K562 (cell line): ENCODE results near the gene ME3. TPM values are rescaled to one million over a fixed set of nuclear protein-coding genes. Genes with fewer than 3 reads are reported as not detected.

Experiments
- ASH1L ChIP-seq: fragments of 450-650 bp; IDR thresholded peaks from 2 replicates; pipeline ENCODE4 v1.6.1; 2018; ENCODE audit warnings: borderline replicate concordance, mild to moderate bottlenecking, low read depth; ENCODE audit not compliant: partially characterized antibody
- CBFA2T3 ChIP-seq: fragments of 450-650 bp; IDR thresholded peaks from 2 replicates; pipeline ENCODE4 v1.6.1; 2017
- CBX5 ChIP-seq: IDR thresholded peaks from 2 replicates; pipeline ENCODE4 v1.6.1; 2014; ENCODE audit warnings: low read depth, borderline replicate concordance
- E4F1 ChIP-seq: fragments of 250-450 bp; sonication (Bioruptor Pico); IDR thresholded peaks from 2 replicates; pipeline ENCODE4 v1.5.0; 2021; ENCODE audit warnings: mild to moderate bottlenecking, borderline replicate concordance
- EGR1 ChIP-seq: fragments of 450-650 bp; conservative IDR thresholded peaks from 2 replicates; pipeline ENCODE4 v1.6.1; 2017; ENCODE audit warnings: mild to moderate bottlenecking
- EHMT2 ChIP-seq: fragments of 450-650 bp; IDR thresholded peaks from 2 replicates; pipeline ENCODE4 v1.6.1; 2018; ENCODE audit warnings: antibody characterized with exemption
- FOXJ3 ChIP-seq: sonication (generic); formaldehyde crosslinking; IDR thresholded peaks from 2 replicates; pipeline ENCODE4 v1.4.0; 2020; ENCODE audit warnings: mild to moderate bottlenecking, missing genetic modification reagents
- FOXK1 ChIP-seq: sonication (generic); formaldehyde crosslinking; IDR thresholded peaks from 2 replicates; pipeline ENCODE4 v1.8.0; 2022; ENCODE audit warnings: missing genetic modification reagents, mild to moderate bottlenecking, borderline replicate concordance
- HDAC2 ChIP-seq: fragments of 450-650 bp; IDR thresholded peaks from 2 replicates; pipeline ENCODE4 v1.6.1; 2016; ENCODE audit warnings: mild to moderate bottlenecking
- HDAC3 ChIP-seq: fragments of 450-650 bp; IDR thresholded peaks from 2 replicates; pipeline ENCODE4 v1.6.1; 2018; ENCODE audit warnings: borderline replicate concordance, mild to moderate bottlenecking, moderate library complexity; ENCODE audit not compliant: partially characterized antibody
- MAFF ChIP-seq: IDR thresholded peaks from 2 replicates; pipeline ENCODE4 v1.6.1; 2012; ENCODE audit warnings: low read length, improper control_type of control experiment
- MEIS2 ChIP-seq: fragments of 450-650 bp; IDR thresholded peaks from 2 replicates; pipeline ENCODE4 v1.6.1; 2014; ENCODE audit warnings: mild to moderate bottlenecking; ENCODE audit not compliant: partially characterized antibody
- MITF ChIP-seq: IDR thresholded peaks from 2 replicates; pipeline ENCODE4 v1.6.1; 2014; ENCODE audit warnings: antibody characterized with exemption
- NBN ChIP-seq: fragments of 450-650 bp; IDR thresholded peaks from 2 replicates; pipeline ENCODE4 v1.6.1; 2016; ENCODE audit warnings: low read depth, mild to moderate bottlenecking
- NCOA1 ChIP-seq: fragments of 450-650 bp; IDR thresholded peaks from 2 replicates; pipeline ENCODE4 v1.6.1; 2016; ENCODE audit warnings: low read depth
- NFYB ChIP-seq: IDR thresholded peaks from 2 replicates; pipeline ENCODE4 v1.6.1; 2011; ENCODE audit warnings: mild to moderate bottlenecking, moderate library complexity; ENCODE audit not compliant: insufficient read length; ENCODE audit errors: extremely low read depth
- POLR2AphosphoS2 ChIP-seq: IDR thresholded peaks from 2 replicates; pipeline ENCODE4 v1.6.1; 2012; ENCODE audit warnings: low read length, improper control_type of control experiment
- RBM22 ChIP-seq: fragments of 200-400 bp; formaldehyde crosslinking; IDR thresholded peaks from 2 replicates; pipeline ENCODE4 v1.6.1; 2018; ENCODE audit warnings: low read length, low read depth; ENCODE audit not compliant: poor library complexity, severe bottlenecking
- SMARCE1 ChIP-seq: fragments of 450-650 bp; IDR thresholded peaks from 2 replicates; pipeline ENCODE4 v1.7.1; 2016; ENCODE audit warnings: mild to moderate bottlenecking
- STAT5A ChIP-seq: IDR thresholded peaks from 2 replicates; pipeline ENCODE4 v1.6.1; 2012; ENCODE audit warnings: low read length, inconsistent platforms, borderline replicate concordance
- ZNF449 ChIP-seq: fragments of 250-450 bp; sonication (Bioruptor Pico); IDR thresholded peaks from 2 replicates; pipeline ENCODE4 v1.8.0; 2022; ENCODE audit warnings: moderate library complexity, mild to moderate bottlenecking, inconsistent platforms
- ZNF75A ChIP-seq: fragments of 450-650 bp; formaldehyde crosslinking; IDR thresholded peaks from 2 replicates; pipeline ENCODE4 v1.4.0; 2020; ENCODE audit warnings: mild to moderate bottlenecking
- polyA plus RNA-seq, 8 experiments: library from polyadenylated mRNA; depleted of rRNA in 4 of 8; stranded (reverse) in 5 of 8; unstranded in 3 of 8; fragments of >200 nt; fragmentation: Nextera tagmentation in 2 of 8; fragmentation: Illumina TruSeq in 1 of 8; extraction: Ambion mirVana in 2 of 8; extraction: Trizol in 1 of 8; gene quantifications; 2 replicates each; pipeline versions ENCODE4 v1.2.1 to v1.2.3, GENCODE V29; 2011 to 2014; ENCODE audit warnings: inconsistent platforms in 1 of 8, missing spikeins in 1 of 8
- total RNA-seq, 7 experiments: library from RNA; depleted of rRNA in 6 of 7; stranded (reverse); fragments of >200 nt in 6 of 7; fragmentation: Illumina TruSeq in 2 of 7; extraction: Trizol in 2 of 7; gene quantifications; 2 replicates each; pipeline versions ENCODE4 v1.2.1 to v1.2.3, GENCODE V29; 2011 to 2021; ENCODE audit warnings: low replicate concordance in 1 of 7
- TF ChIP-seq, protein P1 (sequence below): sonication (generic); formaldehyde crosslinking; IDR thresholded peaks from 2 replicates; pipeline ENCODE4 v1.8.1; 2022; ENCODE audit warnings: missing genetic modification reagents

ME3 gene
- total and polyA plus RNA-seq, 9 of the 15 experiments (the other 6 are each of a cell fraction or from before 2014, with no cell fraction given): not detected

DNA sequence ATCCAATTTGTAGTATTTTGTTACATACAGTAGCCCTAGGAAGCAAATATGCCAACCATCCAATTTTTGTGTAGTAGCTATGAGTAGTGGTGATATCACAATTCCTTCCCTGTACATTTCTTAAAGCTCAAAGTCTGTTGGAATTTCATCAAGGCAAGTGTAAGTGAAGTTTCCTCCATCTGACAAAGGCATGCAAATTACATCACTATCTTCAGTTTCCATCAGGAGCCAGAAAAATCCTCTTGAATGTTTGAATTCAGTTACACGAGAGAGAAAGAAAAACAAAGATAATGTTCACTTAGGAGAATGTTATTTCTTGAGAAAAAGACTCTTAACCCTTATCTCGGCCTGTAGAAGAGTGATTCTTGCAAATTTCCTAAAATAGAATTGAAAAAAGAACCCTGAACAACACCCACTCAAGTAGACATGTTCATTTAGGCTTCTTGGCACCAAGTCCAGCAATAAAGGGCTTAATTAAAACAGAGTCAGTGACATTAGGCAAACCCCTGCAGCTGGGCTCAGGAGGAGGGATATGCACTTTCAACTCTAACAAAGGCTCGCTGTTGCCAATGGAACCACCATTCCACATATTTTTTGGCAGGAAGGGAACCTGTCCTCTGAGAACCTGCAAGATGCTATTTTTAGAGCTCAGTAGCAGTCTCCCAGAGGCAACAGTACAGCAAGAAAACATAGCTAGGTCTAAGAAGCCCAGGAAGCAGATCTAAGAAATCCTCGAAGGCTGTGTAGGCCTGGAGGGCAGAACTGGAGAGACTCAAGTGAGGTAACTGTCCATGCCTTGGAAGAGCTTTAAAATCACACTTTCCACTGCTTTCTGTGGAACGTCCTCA is 153.1 kb downstream of the ME3 start (continued):
- TF ChIP-seq ZNF449 (CRISPR knock-in tag) (no peak), ZNF75A (no peak), STAT5A (peak; percentile 59), EGR1 (peak; percentile 58), MAFF (no peak), FOXJ3 (CRISPR knock-in tag) (no peak), E4F1 (CRISPR knock-in tag) (no peak), CBFA2T3 (peak; percentile 47; the same call in 1 of the 2 replicates), ASH1L (no peak), NCOA1 (peak; percentile 57), EHMT2 (no peak), FOXK1 (CRISPR knock-in tag) (no peak), MITF (no peak), POLR2AphosphoS2 (no peak), NFYB (no peak), CBX5 (no peak), SMARCE1 (0 out of 2 replicates have a peak, but pooled peaks have one; percentile 24), MEIS2 (no peak), NBN (no peak), HDAC3 (peak; percentile 51), RBM22 (no peak), HDAC2 (0 out of 2 replicates have a peak, but pooled peaks have one; percentile 18)
- TF ChIP-seq, protein P1, sequence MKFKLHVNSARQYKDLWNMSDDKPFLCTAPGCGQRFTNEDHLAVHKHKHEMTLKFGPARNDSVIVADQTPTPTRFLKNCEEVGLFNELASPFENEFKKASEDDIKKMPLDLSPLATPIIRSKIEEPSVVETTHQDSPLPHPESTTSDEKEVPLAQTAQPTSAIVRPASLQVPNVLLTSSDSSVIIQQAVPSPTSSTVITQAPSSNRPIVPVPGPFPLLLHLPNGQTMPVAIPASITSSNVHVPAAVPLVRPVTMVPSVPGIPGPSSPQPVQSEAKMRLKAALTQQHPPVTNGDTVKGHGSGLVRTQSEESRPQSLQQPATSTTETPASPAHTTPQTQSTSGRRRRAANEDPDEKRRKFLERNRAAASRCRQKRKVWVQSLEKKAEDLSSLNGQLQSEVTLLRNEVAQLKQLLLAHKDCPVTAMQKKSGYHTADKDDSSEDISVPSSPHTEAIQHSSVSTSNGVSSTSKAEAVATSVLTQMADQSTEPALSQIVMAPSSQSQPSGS (CRISPR knock-in tag): no peak
